Eye (tissue), 1 donor: ENCODE results near the gene DMBX1.

Experiments used
- DNase-seq: peaks from one replicate; pipeline ENCODE4 v3.0.0-alpha.2; 2015

Gene DMBX1

DNA sequence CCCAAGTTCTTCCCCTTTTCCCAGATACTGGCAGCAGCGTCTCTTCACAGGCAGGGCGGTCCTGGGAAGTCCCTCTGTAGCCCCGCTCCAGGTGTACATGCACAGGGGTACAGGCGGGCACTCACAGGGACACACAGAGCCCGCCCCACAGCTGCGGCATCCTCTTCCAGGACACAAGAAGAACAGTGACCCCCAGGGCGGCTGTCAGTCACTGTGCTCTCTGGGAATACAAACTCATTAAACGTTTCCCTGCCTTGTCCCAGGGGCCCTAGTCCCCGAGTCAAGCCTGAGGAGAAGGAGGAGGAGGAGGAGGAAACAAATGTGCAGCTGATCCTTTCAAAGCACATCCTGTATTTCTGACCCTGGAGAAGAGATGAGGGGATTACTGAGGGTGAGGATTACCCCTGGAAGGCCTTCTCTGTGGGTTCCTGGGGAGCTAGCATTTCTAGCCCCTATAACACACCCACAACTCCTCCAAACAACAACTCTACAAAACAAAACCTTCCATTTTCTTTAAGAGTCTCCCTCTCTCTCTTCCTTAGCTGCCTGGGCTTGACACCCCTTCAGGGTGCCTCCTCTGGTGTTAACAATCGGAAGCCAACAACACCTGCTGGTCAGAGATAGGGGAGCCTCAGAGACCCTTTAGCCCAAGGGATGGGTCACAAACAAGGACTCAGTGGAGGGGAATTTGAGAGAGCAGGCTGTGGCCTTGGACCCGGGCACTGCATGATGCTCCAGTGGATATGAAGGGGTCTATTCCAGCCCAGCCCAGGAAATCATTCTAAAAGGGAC lies 28.4 kb upstream of the DMBX1 start:
- peak; percentile 74 for DNase-seq

DNA sequence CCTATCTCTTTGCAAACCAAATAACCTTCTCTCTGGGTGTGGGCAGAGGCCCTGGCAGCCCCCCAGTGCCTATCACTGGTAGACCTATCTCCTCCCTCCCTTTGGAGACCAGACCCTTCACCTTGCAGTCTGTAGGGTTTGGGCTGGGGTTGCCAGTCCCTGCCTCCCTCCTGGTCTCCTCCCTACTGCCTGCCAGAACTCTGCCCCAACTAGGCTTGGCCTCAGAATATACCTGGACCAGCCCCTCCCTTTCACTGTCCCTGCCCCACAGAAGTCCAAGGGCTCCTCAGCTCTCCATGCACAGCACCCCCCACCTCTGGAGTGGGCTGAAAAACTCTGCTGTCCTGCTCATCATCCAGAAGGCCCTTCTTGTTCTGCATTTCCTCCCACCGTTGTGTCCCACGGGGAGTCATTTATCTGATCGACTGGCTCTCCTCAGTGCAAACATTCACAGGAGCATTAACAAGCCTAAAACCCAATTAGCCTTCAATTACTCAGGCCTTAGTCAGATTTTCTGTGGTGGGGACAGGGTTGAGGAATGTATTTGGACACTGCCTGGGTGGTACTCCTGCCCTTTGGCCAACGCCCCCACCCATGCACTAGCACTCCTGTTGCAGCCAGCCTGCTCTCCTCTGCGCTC lies 27.7 kb upstream of the DMBX1 start:
- DNase-seq = no peak

DNA sequence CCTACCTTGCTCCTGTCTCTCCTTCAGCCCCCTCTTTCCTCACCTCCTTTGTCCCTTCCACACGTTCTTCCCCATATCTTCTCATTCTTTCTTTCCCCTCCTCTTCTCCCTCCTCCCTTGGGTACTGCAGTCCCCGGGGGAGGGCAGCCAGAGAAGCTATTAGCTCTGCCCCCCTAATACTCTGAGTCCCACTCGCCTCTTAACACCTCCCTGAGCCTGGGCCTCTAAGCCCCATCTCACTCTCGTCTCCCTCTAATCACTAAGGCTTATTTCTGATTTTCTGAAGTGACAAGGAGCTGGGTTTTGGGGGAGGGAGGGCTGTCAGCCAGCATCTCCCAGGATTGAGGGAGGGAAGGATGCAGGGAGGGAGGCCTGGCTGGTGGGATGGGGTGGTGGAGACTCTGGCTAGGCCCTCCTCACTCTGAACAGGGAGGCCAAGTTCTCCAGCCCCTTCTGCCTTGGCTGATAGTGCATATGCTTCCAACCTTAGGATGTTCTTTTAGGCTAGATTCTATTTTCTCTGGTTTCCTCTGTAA lies 25.6 kb upstream of the DMBX1 start:
- no peak for DNase-seq

- DNase-seq = no peak
Measured at GRCh38 chr1:46464915-46465314, 24.7 kb upstream of the DMBX1 start.

- no peak for DNase-seq
Measured at GRCh38 chr1:46465981-46466476, 23.6 kb upstream of the DMBX1 start.

DNA sequence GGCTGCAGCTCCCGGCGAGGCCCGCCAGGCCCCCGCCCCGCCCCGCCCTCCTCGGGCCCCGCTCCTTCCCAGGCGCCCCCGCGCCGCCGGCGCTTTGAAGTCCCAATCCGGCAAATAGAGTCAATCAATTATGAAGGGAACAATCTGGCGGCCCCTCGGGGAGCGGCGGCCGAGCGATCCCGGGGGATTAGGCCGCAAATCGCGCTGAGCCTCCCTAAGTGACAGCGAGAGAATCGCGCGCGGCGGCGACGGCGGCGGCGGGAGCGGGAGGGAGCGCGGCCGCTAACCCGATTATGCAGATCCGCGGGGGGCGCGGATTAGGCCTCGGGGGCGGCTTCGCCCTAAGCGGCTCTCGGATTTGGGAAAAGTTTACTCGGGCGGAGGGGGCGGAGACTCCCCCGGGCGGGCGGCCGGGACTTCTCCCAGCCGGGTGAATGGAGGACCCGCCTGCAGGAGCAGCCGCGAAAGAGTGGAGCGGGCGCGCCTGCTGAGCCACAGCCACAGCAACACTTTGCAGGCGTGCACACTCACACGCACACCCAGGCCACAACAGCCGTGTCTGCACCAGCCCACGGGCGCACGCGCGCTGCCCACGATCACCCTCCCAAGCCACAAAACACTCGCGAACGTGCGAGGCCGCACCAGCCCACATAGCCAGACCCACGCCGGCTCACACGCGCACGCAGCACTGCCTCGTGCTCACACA lies 23.0 kb upstream of the DMBX1 start:
- peak; percentile 88 for DNase-seq

GRCh38 chr1:46467183-46467504 lies 22.5 kb upstream of the DMBX1 start:
- no peak for DNase-seq

DNA sequence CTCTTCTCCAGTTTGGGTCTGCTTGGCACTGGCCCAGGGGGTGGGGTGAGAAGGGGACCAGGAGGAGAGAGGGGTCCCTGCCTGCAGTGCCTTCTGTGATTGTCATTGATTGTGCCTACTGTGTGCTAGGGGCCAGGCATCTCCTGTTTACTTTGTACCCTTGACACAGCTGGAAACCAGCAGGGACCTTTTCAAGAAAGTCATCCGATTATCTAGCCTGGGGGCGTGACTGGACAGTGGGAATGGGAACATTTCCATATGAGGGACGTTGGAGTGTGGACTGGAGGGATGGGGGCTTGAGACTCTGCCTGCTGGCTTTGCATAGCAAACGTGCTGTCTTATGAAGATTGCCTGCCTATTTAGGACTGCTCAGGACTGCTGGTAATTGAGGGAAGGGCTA lies 19.8 kb upstream of the DMBX1 start:
- no peak for DNase-seq

- no peak for DNase-seq
Measured at GRCh38 chr1:46471848-46472492, 17.7 kb upstream of the DMBX1 start.

- no peak for DNase-seq
Measured at GRCh38 chr1:46472498-46473181, 17.0 kb upstream of the DMBX1 start.

GRCh38 chr1:46473991-46474390 lies 15.6 kb upstream of the DMBX1 start:
- DNase-seq = no peak

- DNase-seq = no peak
Measured at GRCh38 chr1:46474570-46474969, 15.1 kb upstream of the DMBX1 start.

GRCh38 chr1:46476673-46477072 lies 13.0 kb upstream of the DMBX1 start:
- DNase-seq = no peak

GRCh38 chr1:46477153-46477929 lies 12.3 kb upstream of the DMBX1 start:
- peak; percentile 81 for DNase-seq

- DNase-seq = no peak
Measured at GRCh38 chr1:46478721-46479485, 10.7 kb upstream of the DMBX1 start.

DNA sequence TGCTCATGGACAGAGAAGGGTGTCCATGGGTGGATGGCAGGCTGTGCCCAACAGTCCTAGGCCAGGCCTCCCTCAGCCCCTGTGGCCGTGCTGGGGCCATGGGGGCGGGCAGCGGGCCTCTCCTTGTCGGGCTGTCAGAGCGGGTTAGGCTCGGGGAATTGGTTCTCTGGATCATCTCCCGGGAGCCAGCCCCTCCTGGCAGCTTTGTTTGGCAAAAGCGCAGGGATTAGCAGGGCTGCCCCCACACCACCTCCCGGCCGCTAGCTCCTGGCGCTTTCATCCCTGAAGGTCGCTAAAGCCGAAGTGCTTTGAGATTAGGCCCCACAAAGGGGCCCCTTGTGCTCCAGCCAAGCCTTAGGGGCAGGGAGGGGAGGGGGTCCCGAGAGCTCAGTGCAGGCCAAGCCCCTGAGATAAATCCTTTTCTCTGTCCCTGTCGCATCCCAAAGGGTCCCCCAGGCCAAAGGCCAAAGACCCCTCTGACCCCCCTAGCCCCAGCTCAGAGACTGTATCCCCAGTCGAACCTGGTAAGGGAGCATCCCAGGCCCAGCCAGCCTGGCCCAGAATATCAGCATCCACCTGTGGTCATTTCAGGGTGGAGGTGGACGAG lies 9.8 kb upstream of the DMBX1 start:
- DNase-seq = peak; percentile 64

GRCh38 chr1:46480959-46481646 lies 8.5 kb upstream of the DMBX1 start:
- no peak for DNase-seq

- DNase-seq = no peak
Measured at GRCh38 chr1:46481961-46482360, 7.7 kb upstream of the DMBX1 start.

DNA sequence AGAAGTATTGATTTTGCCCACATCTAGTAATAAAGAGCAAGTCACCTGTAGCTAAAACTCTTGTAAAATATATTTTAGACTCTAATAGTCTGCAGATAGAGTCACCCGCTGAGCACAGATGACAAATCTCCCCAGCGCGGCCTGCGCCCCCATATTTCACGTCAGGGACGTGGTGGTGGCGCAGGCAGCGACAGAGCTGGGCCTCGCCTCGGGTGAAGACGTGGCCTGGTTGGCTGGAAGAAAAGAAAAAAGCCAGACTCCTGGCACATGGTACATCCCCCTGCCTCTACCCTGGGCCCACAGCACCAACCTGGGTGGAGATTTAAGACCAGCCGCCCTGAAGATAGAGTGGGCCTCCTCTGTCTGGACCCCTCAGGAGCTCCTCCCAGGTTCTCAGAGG lies 6.0 kb upstream of the DMBX1 start:
- DNase-seq = no peak
